ENCODE data around the gene CD96.

- TF ChIP-seq, protein P1, sequence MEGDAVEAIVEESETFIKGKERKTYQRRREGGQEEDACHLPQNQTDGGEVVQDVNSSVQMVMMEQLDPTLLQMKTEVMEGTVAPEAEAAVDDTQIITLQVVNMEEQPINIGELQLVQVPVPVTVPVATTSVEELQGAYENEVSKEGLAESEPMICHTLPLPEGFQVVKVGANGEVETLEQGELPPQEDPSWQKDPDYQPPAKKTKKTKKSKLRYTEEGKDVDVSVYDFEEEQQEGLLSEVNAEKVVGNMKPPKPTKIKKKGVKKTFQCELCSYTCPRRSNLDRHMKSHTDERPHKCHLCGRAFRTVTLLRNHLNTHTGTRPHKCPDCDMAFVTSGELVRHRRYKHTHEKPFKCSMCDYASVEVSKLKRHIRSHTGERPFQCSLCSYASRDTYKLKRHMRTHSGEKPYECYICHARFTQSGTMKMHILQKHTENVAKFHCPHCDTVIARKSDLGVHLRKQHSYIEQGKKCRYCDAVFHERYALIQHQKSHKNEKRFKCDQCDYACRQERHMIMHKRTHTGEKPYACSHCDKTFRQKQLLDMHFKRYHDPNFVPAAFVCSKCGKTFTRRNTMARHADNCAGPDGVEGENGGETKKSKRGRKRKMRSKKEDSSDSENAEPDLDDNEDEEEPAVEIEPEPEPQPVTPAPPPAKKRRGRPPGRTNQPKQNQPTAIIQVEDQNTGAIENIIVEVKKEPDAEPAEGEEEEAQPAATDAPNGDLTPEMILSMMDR (IDR thresholded peaks at IDR 0.05): no peak
- no peak for TF ChIP-seq POLR2AphosphoS5 (IDR thresholded peaks at IDR 0.05)
Measured at GRCh38 chr3:111604119-111604518, 62.1 kb downstream of the CD96 start.

Data from breast epithelium (tissue), 3 donors.